Ascending aorta (tissue), 2 donors: Measurements from ENCODE around the gene ARHGAP40. TPM values are rescaled to one million over a fixed set of nuclear protein-coding genes. Genes with fewer than 3 reads are reported as not detected.

Source experiments
- DNase-seq, 2 donors: peaks; one replicate each; pipeline ENCODE4 v3.0.0-alpha.2; 2019; ENCODE audit warnings: low spot score in 2 of 2
- H3K27ac ChIP-seq, 2 donors: fragments of 200-600 bp; sonication (generic); one replicate each; pipeline ENCODE4 v1.5.1; 2016 to 2017; ENCODE audit warnings: mild to moderate bottlenecking in 1 of 2
- H3K27me3 ChIP-seq: fragments of 200-600 bp; sonication (generic); one replicate; pipeline ENCODE4 v1.5.1; 2017
- H3K36me3 ChIP-seq, 2 donors: fragments of 200-600 bp; sonication (generic); one replicate each; pipeline ENCODE4 v1.5.1; 2016
- H3K4me1 ChIP-seq, 2 donors: fragments of 200-600 bp; sonication (generic); one replicate each; pipeline ENCODE4 v1.5.1; 2016 to 2017; ENCODE audit warnings: mild to moderate bottlenecking in 1 of 2
- H3K4me3 ChIP-seq, 2 donors: fragments of 200-600 bp; sonication (generic); one replicate each; pipeline ENCODE4 v1.5.1; 2016 to 2017; ENCODE audit warnings: mild to moderate bottlenecking in 1 of 2
- H3K9me3 ChIP-seq, 2 donors: fragments of 200-600 bp; sonication (generic); one replicate each; pipeline ENCODE4 v1.5.1; 2016
- intact Hi-C: fragments of 100-400 bp; cut with DNase I; formaldehyde crosslinking; loops from one replicate; pipeline ENCODE4 v1.15.1; 2023
- total RNA-seq: library from RNA; depleted of rRNA; stranded (reverse); fragments of >200 nt; gene quantifications from one replicate; pipeline ENCODE4 v1.1.0, GENCODE V29; 2016
- TF ChIP-seq, protein P1 (sequence below), 3 experiments: fragments of 200-600 bp in 2 of 3; fragments of 450-650 bp in 1 of 3; sonication (generic) in 2 of 3; IDR thresholded peaks; one replicate each; pipeline ENCODE4 v1.5.1; 2016 to 2019; ENCODE audit warnings: antibody characterized with exemption in 3 of 3, mild to moderate bottlenecking in 1 of 3, moderate library complexity in 1 of 3

ARHGAP40 gene
- total RNA-seq, 1 donor from 2014 or later, result not detected

DNA sequence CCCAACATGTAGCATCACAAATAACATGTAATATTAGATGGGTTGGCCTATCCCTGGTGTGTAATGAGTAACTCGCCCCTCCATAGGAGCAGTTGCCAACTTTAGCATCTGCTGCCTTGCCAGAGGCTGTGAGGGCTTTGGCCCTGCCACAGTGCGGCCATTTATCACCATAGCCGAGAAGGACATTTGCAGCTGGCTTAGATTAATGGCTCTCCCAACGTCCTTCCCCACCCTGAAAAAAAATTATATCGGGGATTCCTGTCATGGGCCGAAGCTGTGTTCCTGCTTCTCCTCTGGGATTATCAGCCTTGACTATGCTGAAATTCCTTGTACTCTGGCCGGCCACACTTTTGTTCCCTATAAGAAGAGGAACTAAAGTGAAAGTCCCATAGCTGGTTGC is 28.2 kb upstream of the ARHGAP40 start:
- Histone ChIP-seq H3K36me3 (peaks cover 27 to 64% of the 10 kb centered on the region in 2 donors), H3K27me3 (no peaks in the 10 kb centered on the region), H3K4me1 (no peaks in the 10 kb centered on the region), H3K27ac (no peak overlapping the region), H3K4me3 (no peak overlapping the region), H3K9me3 (no peaks in the 10 kb centered on the region)
- DNase-seq, result no peak
- TF ChIP-seq, protein P1, sequence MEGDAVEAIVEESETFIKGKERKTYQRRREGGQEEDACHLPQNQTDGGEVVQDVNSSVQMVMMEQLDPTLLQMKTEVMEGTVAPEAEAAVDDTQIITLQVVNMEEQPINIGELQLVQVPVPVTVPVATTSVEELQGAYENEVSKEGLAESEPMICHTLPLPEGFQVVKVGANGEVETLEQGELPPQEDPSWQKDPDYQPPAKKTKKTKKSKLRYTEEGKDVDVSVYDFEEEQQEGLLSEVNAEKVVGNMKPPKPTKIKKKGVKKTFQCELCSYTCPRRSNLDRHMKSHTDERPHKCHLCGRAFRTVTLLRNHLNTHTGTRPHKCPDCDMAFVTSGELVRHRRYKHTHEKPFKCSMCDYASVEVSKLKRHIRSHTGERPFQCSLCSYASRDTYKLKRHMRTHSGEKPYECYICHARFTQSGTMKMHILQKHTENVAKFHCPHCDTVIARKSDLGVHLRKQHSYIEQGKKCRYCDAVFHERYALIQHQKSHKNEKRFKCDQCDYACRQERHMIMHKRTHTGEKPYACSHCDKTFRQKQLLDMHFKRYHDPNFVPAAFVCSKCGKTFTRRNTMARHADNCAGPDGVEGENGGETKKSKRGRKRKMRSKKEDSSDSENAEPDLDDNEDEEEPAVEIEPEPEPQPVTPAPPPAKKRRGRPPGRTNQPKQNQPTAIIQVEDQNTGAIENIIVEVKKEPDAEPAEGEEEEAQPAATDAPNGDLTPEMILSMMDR (IDR thresholded peaks at IDR 0.05), result no peak
- intact Hi-C loops, result no loop called here

DNA sequence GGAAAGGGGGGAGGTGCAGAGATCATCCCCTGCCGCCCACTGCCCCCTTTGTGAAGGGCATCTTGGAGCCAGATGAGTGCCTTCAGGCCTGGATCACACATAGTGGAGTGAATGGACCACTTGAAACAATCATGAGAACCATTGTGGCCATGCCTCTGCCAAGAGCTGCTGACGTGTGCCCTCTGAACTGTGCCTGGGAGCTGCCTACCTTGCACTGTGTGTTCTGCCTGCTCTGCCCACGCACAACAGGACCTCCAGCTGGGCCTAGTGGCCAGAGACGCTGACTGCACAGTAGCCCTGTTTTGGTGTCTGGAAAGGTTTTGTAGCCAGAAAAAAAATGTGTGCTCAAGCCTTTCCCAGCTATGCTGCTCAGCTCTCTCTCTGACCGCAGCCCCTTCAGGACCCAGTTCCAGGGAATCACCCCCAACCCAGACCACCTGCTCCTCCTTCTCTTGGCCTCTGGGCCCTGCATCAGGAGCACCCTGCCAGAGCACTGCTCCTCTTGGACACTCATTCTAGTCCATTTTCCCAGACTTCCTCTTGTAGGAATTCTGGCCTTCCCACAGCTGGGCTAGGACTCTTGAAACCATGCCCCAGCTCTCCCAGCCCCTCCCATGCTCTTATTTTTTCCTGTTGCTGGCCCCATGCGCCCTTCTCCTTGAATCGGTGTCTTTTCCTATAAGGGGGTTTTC is 22.2 kb upstream of the ARHGAP40 start:
- Histone ChIP-seq H3K4me1 (peaks cover 0 to 3% of the 10 kb centered on the region in 2 donors), H3K27ac (no peak overlapping the region), H3K9me3 (no peaks in the 10 kb centered on the region)

DNA sequence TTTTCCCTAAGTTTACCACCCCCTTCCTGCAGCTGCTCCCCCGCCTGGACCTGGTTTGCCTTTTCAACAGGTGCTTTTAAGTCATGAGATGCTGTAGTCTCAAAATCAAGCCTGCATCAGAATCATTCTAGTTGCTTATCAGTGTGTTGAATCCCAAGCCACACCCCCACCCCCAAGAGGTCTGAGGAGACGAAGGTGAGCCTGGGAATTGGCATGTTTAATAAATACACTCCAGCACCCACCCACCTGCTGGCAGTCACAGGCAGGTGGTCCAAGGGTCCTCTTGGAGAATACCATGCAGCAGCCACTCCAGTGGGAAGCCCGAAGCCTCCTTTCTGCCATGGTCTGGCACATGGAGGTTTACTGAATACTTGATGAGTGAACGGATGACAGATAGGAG is 21.7 kb upstream of the ARHGAP40 start:
- intact Hi-C loops, result no loop called here
- peaks cover 0 to 3% of the 10 kb centered on the region in 2 donors for H3K4me1 ChIP-seq
- TF ChIP-seq, protein P1 (IDR thresholded peaks at IDR 0.05), result no peak
- no peaks in the 10 kb centered on the region for H3K27me3 ChIP-seq
- no peak for DNase-seq
- H3K9me3 ChIP-seq, result no peaks in the 10 kb centered on the region
- no peak overlapping the region for H3K27ac ChIP-seq
- no peak overlapping the region for H3K4me3 ChIP-seq
- peaks cover 6 to 21% of the 10 kb centered on the region in 2 donors for H3K36me3 ChIP-seq

More for the DNA sequence above, 22.2 kb upstream of the ARHGAP40 start:
- Histone ChIP-seq H3K4me3 (no peak overlapping the region), H3K27me3 (no peaks in the 10 kb centered on the region), H3K36me3 (peaks cover 11 to 26% of the 10 kb centered on the region in 2 donors)
- intact Hi-C loops, result no loop called here
- TF ChIP-seq, protein P1 (IDR thresholded peaks at IDR 0.05), result no peak
- no peak for DNase-seq

DNA sequence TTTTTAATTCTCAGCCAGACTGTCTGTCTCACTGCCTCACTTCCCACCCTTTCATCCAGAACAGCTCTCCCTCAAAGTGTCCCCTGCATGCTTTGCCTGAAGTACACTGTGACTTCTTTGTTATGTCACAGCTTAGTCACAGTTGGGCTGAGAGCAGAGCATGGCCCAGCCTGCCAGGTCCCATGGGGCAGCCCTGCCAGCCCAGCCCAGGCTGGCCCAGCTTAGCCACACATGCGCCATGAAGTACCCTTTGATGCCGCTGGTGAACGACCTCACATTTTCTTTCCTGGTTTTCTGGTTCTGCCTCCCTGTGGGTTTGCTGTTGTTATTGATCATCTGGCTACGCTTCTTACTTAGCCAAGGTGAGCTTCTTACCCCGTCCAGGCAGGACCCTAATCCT is 20.6 kb upstream of the ARHGAP40 start, which contains the start of gene ADIG:
ADIG (plus strand) TSS at position 185 of the 400 bp plus-strand sequence; CDS start at position 239, 54 bp downstream.
- Histone ChIP-seq H3K27ac (no peak within 1 kb of the TSS), H3K9me3 (no peaks in the 10 kb centered on the region), H3K4me3 (no peak within 1 kb of the TSS), H3K27me3 (no peaks in the 10 kb centered on the region), H3K4me1 (peaks cover 0 to 3% of the 10 kb centered on the region in 2 donors), H3K36me3 (peaks cover 0 to 10% of the 10 kb centered on the region in 2 donors)
- no peak for DNase-seq
- TF ChIP-seq, protein P1 (IDR thresholded peaks at IDR 0.05), result no peak
- intact Hi-C loops, result no loop called here

DNA sequence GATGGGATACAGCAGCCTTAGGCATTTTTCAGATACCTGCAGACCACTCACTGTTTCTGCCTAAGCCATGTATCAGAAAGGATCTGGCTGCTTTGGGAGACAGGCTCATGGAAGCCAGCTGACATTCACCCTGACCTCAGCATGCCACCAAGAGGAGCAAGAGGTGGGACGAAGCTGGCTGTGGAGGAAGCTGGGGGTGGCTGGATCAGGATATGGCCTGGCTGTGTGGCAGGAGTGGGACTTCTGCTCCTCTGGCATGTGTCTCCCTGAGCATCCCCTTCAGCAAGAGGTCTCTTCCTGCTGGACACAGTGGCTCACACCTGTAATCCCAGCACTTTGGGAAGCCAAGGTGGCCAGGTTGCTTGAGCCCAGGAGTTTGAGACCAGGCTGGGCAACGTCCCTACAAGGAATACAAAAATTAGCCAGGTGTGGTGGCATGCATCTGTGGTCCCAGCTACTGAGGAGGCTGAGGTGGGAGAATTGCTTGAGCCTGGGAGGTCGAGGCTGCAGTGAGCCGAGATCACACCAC is 19.7 kb upstream of the ARHGAP40 start:
- H3K4me3 ChIP-seq, result no peak overlapping the region
- H3K27me3 ChIP-seq, result no peaks in the 10 kb centered on the region
- H3K27ac ChIP-seq, result no peak overlapping the region
- DNase-seq, result no peak
- peaks cover 0 to 3% of the 10 kb centered on the region in 2 donors for H3K4me1 ChIP-seq
- H3K36me3 ChIP-seq, result peaks cover 0 to 5% of the 10 kb centered on the region in 2 donors
- intact Hi-C loops, result no loop called here
- TF ChIP-seq, protein P1 (IDR thresholded peaks at IDR 0.05), result no peak
- no peaks in the 10 kb centered on the region for H3K9me3 ChIP-seq
